ENCODE results near the gene XPC. TPM values are rescaled to one million over a fixed set of nuclear protein-coding genes. Genes with fewer than 3 reads are reported as not detected.

The XPC gene
- total RNA-seq, 1 donor from 2014 or later = 40.1 TPM

DNA sequence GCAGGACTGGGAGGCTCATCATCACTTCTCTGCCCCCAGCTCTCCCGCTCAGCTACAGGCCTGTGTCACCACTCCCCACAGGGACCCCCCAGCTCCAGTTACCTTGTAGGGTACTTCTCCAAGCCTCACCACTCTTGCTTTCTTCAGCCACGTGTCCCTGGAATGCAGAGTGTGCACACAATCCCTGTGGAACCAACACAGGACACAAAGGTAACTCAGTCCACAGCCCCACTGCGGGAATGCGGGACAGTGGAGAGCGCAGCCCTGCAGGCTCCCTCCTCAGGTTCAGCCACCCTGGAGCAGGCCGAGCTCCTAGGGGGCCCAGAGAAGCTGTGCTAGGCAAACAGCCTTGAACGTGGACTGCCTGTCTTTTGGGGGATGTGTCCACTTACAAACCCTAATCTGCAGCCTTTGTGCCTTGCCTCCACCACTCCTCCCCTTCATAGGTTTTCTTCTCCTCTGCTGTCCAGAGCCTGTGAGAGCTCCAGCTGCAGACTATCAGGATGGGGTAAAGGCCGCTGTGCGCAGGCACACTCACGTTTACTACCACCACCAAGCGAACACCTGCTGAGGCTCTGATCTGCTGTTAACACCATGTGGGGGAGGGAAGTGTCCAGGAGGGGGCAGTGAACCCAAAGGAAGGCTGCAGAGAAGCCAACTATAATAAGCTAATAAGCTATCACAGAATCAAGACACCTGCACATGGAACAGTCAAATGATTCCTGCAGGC, 26.0 kb downstream of the XPC start:
- Mint-ChIP-seq H3K27me3 (no peaks in the 10 kb centered on the region), H3K27ac (no peak overlapping the region), H3K4me3 (ENCODE audit: low read depth) (no peak overlapping the region), H3K36me3 (ENCODE audit: insufficient read depth) (peaks cover 17% of the 10 kb centered on the region), H3K4me1 (ENCODE audit: low read depth) (no peaks in the 10 kb centered on the region), H3K9me3 (ENCODE audit: low read depth) (no peaks in the 10 kb centered on the region)
- TF ChIP-seq, protein P1, sequence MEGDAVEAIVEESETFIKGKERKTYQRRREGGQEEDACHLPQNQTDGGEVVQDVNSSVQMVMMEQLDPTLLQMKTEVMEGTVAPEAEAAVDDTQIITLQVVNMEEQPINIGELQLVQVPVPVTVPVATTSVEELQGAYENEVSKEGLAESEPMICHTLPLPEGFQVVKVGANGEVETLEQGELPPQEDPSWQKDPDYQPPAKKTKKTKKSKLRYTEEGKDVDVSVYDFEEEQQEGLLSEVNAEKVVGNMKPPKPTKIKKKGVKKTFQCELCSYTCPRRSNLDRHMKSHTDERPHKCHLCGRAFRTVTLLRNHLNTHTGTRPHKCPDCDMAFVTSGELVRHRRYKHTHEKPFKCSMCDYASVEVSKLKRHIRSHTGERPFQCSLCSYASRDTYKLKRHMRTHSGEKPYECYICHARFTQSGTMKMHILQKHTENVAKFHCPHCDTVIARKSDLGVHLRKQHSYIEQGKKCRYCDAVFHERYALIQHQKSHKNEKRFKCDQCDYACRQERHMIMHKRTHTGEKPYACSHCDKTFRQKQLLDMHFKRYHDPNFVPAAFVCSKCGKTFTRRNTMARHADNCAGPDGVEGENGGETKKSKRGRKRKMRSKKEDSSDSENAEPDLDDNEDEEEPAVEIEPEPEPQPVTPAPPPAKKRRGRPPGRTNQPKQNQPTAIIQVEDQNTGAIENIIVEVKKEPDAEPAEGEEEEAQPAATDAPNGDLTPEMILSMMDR (IDR thresholded peaks at IDR 0.05; ENCODE audit: unreplicated experiment) = no peak
- no peak for DNase-seq (ENCODE audit: low spot score, unreplicated experiment)

DNA sequence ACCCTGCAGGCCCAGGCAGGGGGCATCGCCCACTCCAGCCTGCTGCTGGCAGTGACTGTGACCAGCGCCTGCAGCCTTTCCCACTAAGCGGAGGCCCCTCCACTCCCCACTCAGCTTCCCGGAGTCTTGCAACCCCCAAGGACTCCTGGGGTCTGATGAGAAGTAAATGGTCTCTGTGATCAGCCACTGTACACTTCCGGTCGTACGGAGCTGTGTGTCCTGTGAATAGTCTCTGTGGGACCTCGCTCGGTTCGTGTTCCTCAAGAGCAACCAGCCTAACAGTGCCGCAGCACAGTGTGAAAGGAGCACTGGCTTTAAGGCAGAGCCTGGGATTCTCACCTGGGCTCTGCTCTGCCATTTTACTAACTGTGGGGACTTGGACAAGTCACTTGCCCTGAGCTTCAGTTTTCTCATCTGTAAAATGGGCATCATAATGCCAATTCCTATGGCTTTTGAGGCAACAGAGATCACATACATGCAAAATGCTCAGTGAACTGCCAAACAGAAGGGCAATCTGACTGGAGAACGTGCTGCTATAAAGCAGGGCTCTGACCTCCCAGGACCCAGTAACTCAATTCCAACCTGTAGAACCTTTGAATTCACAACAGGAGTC, 26.8 kb downstream of the XPC start:
- H3K4me1 Mint-ChIP-seq (ENCODE audit: low read depth) = no peaks in the 10 kb centered on the region
- no peak overlapping the region for H3K27ac Mint-ChIP-seq
- no peak for DNase-seq (ENCODE audit: low spot score, unreplicated experiment)
- no peaks in the 10 kb centered on the region for H3K9me3 Mint-ChIP-seq (ENCODE audit: low read depth)
- TF ChIP-seq, protein P1 (IDR thresholded peaks at IDR 0.05; ENCODE audit: unreplicated experiment) = no peak
- H3K36me3 Mint-ChIP-seq (ENCODE audit: insufficient read depth) = peaks cover 17% of the 10 kb centered on the region
- no peak overlapping the region for H3K4me3 Mint-ChIP-seq (ENCODE audit: low read depth)
- H3K27me3 Mint-ChIP-seq = no peaks in the 10 kb centered on the region

DNA sequence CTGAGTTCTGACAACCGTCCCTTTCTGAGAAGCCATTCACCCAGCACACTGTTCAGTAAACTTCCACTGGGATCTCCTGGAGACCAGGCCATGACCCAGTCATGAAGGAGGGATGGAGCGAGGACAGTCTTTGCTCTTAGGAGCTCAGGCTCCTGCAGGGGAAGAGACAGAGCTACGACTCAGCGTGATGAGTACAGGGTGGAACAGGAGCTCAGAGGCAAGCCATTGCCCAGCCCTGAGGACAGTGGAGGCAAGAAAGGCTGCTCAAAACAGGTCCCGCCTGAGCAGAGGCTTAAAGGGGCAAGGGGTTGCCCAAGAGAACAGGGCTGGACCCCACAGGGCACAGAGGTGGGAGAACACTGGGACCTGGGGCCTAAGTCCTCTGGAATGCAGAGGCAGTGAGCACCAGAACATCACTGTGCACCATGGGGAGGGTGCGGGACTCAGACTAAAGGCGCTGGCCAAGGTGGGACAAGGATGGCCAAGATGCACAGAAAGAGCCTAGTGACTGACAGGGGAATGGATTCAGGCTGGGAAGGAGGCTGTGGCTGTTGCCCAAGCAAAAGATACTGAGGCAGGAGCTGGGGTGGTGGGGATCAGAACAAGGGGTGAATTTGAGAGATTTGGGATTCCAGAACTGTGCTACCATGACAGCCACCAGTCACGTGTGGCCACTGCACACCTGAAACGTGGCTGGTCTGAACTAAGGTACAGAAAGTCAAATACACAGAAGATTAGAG, 27.7 kb downstream of the XPC start:
- no peaks in the 10 kb centered on the region for H3K4me1 Mint-ChIP-seq (ENCODE audit: low read depth)
- no peaks in the 10 kb centered on the region for H3K9me3 Mint-ChIP-seq (ENCODE audit: low read depth)
- peaks cover 15% of the 10 kb centered on the region for H3K36me3 Mint-ChIP-seq (ENCODE audit: insufficient read depth)
- no peak for DNase-seq (ENCODE audit: low spot score, unreplicated experiment)
- TF ChIP-seq, protein P1 (IDR thresholded peaks at IDR 0.05; ENCODE audit: unreplicated experiment) = no peak
- no peak overlapping the region for H3K4me3 Mint-ChIP-seq (ENCODE audit: low read depth)
- H3K27me3 Mint-ChIP-seq = no peaks in the 10 kb centered on the region
- H3K27ac Mint-ChIP-seq = peak overlapping the region; percentile 47

DNA sequence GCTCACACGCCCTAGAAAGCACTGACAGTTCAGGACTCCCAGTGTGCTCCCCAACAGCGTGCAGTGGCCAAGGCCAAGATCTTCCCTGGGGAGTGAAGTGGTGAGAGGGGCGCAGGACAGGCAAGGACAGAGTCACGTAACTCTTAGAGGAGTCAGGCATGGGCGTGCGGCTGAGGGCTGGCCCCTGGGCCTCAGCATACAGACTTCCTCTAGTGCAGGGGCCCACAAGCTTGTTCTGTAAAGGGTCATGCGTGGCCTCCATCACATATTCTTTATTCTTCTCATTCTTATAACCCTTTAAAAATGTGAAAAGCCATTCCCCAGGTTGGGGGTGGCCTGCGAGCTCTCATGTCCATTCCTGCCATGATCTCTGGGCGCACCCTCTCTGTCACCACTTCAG, 28.3 kb downstream of the XPC start:
- Mint-ChIP-seq H3K27ac (no peak overlapping the region), H3K36me3 (ENCODE audit: insufficient read depth) (peaks cover 17% of the 10 kb centered on the region), H3K4me3 (ENCODE audit: low read depth) (no peak overlapping the region), H3K27me3 (no peaks in the 10 kb centered on the region), H3K4me1 (ENCODE audit: low read depth) (peaks cover 1% of the 10 kb centered on the region), H3K9me3 (ENCODE audit: low read depth) (no peaks in the 10 kb centered on the region)
- TF ChIP-seq, protein P1 (IDR thresholded peaks at IDR 0.05; ENCODE audit: unreplicated experiment) = no peak
- no peak for DNase-seq (ENCODE audit: low spot score, unreplicated experiment)

Data from progenitor cell of endocrine pancreas (in vitro differentiated cells).